CD8-positive, alpha-beta memory T cell (primary cell): Measurements from ENCODE around the gene NHSL1. TPM values are rescaled to one million over a fixed set of nuclear protein-coding genes. Genes with fewer than 3 reads are reported as not detected.

Experiments
- CTCF ChIA-PET: fragments of 350-600 bp; sonication (Branson Sonifier 250); formaldehyde crosslinking; loops from one replicate; lab custom pipeline; 2021; ENCODE audit warnings: antibody characterized with exemption; lab: Charles Lee
- POLR2A ChIA-PET: fragments of 350-600 bp; sonication (Branson Sonifier 250); formaldehyde crosslinking; loops from one replicate; lab custom pipeline; 2021; ENCODE audit warnings: antibody characterized with exemption; lab: Charles Lee
- DNase-seq, 5 donors: peaks; one replicate each; pipeline versions ENCODE4 v3.0.0 to v3.0.0-alpha.2; 2020 to 2022; ENCODE audit warnings: mixed read lengths in 1 of 5
- H3K27ac ChIP-seq: one replicate; pipeline ENCODE4 v1.7.0; 2013; ENCODE audit warnings: low read depth, mild to moderate bottlenecking, low read length, moderate library complexity
- H3K27me3 ChIP-seq: 2 replicates; pipeline ENCODE4 v1.7.0; 2013; ENCODE audit warnings: low read length, mild to moderate bottlenecking; ENCODE audit not compliant: insufficient read depth, poor library complexity, severe bottlenecking
- H3K36me3 ChIP-seq: 2 replicates; pipeline ENCODE4 v1.7.0; 2013; ENCODE audit warnings: mild to moderate bottlenecking, low read length, moderate library complexity; ENCODE audit not compliant: insufficient read depth
- H3K4me1 ChIP-seq: 2 replicates; pipeline ENCODE4 v1.7.0; 2013; ENCODE audit warnings: mild to moderate bottlenecking, low read length, moderate library complexity; ENCODE audit not compliant: insufficient read depth
- H3K4me3 ChIP-seq: 2 replicates; pipeline ENCODE4 v1.7.0; 2013; ENCODE audit warnings: mild to moderate bottlenecking, low read length
- H3K9me3 ChIP-seq: 2 replicates; pipeline ENCODE4 v1.7.0; 2013; ENCODE audit warnings: mild to moderate bottlenecking, low read length
- H3K27ac Mint-ChIP-seq, 8 donors: one replicate each; pipeline ENCODE4 v1.8.0; 2020 to 2021; ENCODE audit warnings: mixed read lengths in 8 of 8, mild to moderate bottlenecking in 6 of 8, inconsistent platforms in 3 of 8, moderate library complexity in 3 of 8
- H3K27me3 Mint-ChIP-seq, 2 donors: one replicate each; pipeline ENCODE4 v1.8.0; 2020 to 2021; ENCODE audit warnings: mixed read lengths in 2 of 2, mild to moderate bottlenecking in 1 of 2, moderate library complexity in 1 of 2
- H3K36me3 Mint-ChIP-seq, 3 donors: one replicate each; pipeline ENCODE4 v1.8.0; 2020 to 2021; ENCODE audit warnings: mixed read lengths in 3 of 3, inconsistent platforms in 1 of 3, mild to moderate bottlenecking in 1 of 3
- H3K4me1 Mint-ChIP-seq, 3 donors: one replicate each; pipeline ENCODE4 v1.8.0; 2020 to 2021; ENCODE audit warnings: mixed read lengths in 3 of 3, inconsistent platforms in 1 of 3, mild to moderate bottlenecking in 1 of 3
- H3K4me3 Mint-ChIP-seq, 7 donors: one replicate each; pipeline ENCODE4 v1.8.0; 2020 to 2021; ENCODE audit warnings: mixed read lengths in 7 of 7, mild to moderate bottlenecking in 6 of 7, moderate library complexity in 4 of 7, inconsistent platforms in 2 of 7
- H3K9me3 Mint-ChIP-seq, 5 donors: one replicate each; pipeline ENCODE4 v1.8.0; 2020 to 2022; ENCODE audit warnings: mixed read lengths in 5 of 5, mild to moderate bottlenecking in 3 of 5, moderate library complexity in 2 of 5, inconsistent platforms in 1 of 5
- polyA plus RNA-seq: library from polyadenylated mRNA; unstranded; fragments of 300-500 nt; fragmentation: Illumina TruSeq; gene quantifications from one replicate; pipeline ENCODE4 v1.2.3, GENCODE V29; 2021
- total RNA-seq, 2 experiments: library from RNA; stranded (reverse); gene quantifications; one replicate each; pipeline ENCODE4 v1.2.3, GENCODE V29; 2021

The NHSL1 gene
- total and polyA plus RNA-seq, 3 experiments from 2014 or later: 0.71 to 0.72 TPM; not detected in 1

DNA sequence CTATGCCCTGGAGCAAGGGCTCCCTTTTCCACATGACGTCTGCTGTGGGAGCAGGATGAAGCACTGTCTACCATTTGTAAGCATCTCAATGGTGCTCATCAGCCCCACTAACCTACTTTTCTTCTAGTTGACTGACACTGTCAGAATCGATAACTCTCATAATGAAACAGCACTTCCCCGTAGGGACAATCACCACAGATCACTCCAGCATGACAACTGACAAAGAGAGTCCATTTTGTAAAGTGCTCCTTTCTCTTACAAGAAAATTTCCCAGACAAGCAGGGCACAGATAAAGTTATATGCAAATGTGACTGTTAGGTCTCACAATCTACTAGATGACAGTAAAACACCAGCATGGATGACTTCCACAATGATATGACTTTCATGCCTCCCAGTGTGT is 48.8 kb downstream of the NHSL1 start:
- H3K27ac Mint-ChIP-seq: peak overlapping the region in 1 of 8 donors; percentile 52
- H3K36me3 ChIP-seq: no peaks in the 10 kb centered on the region
- H3K27me3 ChIP-seq: no peaks in the 10 kb centered on the region
- POLR2A ChIA-PET: no interaction called here
- CTCF ChIA-PET: interaction anchor here (1.9 kb wide), 1 partner anchor 59 kb away, joined by 4 read pairs; no protein-coding TSS in a partner anchor
- H3K27me3 Mint-ChIP-seq: peaks cover 4 to 8% of the 10 kb centered on the region in 2 donors
- no peak for DNase-seq
- H3K9me3 ChIP-seq: no peaks in the 10 kb centered on the region
- H3K4me3 ChIP-seq: no peak overlapping the region
- no peaks in the 10 kb centered on the region for H3K36me3 Mint-ChIP-seq
- peaks cover 8% of the 10 kb centered on the region for H3K4me1 ChIP-seq
- no peaks in the 10 kb centered on the region for H3K9me3 Mint-ChIP-seq
- H3K27ac ChIP-seq: no peak overlapping the region
- H3K4me3 Mint-ChIP-seq: no peak overlapping the region
- peaks cover 9 to 10% (median 10%) of the 10 kb centered on the region in 3 donors for H3K4me1 Mint-ChIP-seq

DNA sequence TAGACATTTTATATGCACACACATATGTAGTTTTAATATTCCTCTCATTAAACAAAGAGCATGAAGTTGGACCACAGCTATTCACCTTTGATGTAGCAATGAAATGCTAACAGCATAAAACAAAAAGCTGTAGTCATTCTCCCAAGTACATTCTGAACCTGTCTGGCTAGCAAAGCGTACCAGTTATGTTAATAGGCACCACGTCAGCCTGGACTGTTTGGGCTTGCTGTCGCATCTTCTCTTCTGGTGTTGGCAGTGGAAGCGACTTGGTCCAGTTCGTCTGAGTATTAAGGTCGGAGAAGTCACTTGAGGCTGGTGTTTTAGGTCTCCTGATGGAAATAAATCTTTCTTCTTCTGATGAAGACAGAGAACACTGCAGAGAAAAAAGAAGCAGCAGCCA is 52.5 kb downstream of the NHSL1 start:
- Histone ChIP-seq H3K36me3 (no peaks in the 10 kb centered on the region), H3K9me3 (no peaks in the 10 kb centered on the region), H3K4me1 (no peaks in the 10 kb centered on the region), H3K27ac (no peak overlapping the region), H3K4me3 (no peak overlapping the region), H3K27me3 (no peaks in the 10 kb centered on the region)
- CTCF ChIA-PET: interaction anchor here (2.1 kb wide), 1 partner anchor 11 kb away, joined by 7 read pairs; no protein-coding TSS in a partner anchor
- Mint-ChIP-seq H3K4me3 (no peak overlapping the region), H3K4me1 (no peaks in the 10 kb centered on the region), H3K36me3 (no peaks in the 10 kb centered on the region), H3K27me3 (peaks cover 4 to 8% of the 10 kb centered on the region in 2 donors), H3K9me3 (no peaks in the 10 kb centered on the region), H3K27ac (no peak overlapping the region)
- DNase-seq: no peak
- POLR2A ChIA-PET: interaction anchor here (1.6 kb wide), 1 partner anchor 9 kb away, joined by 4 read pairs; no protein-coding TSS in a partner anchor

DNA sequence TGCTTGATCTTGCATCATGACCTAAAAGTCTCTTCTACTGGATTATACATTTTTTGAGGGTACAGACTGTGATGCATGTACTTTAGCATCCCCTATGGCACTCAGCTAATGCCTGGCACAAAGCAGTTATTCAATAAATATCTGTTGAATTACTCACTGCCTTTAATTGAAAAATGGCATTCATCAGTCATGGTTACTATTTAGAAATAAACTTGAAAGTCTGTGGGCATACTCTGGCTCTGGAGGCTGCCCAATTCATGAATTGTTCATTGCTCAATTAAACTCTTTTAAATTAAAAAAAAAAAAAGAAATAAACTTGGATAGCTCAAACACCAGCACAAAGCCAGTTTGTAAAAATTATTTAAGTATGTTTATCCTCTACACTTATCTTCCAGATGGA is 55.3 kb downstream of the NHSL1 start:
- Mint-ChIP-seq H3K4me1 (no peaks in the 10 kb centered on the region), H3K27ac (no peak overlapping the region), H3K9me3 (no peaks in the 10 kb centered on the region), H3K27me3 (peaks cover 4 to 8% of the 10 kb centered on the region in 2 donors), H3K4me3 (no peak overlapping the region), H3K36me3 (no peaks in the 10 kb centered on the region)
- no peaks in the 10 kb centered on the region for H3K9me3 ChIP-seq
- H3K4me1 ChIP-seq: no peaks in the 10 kb centered on the region
- no peak overlapping the region for H3K4me3 ChIP-seq
- no peaks in the 10 kb centered on the region for H3K36me3 ChIP-seq
- POLR2A ChIA-PET: no interaction called here
- CTCF ChIA-PET: interaction anchor here (1.4 kb wide), 1 partner anchor 65 kb away, joined by 3 read pairs; no protein-coding TSS in a partner anchor
- no peak overlapping the region for H3K27ac ChIP-seq
- DNase-seq: no peak
- H3K27me3 ChIP-seq: no peaks in the 10 kb centered on the region

DNA sequence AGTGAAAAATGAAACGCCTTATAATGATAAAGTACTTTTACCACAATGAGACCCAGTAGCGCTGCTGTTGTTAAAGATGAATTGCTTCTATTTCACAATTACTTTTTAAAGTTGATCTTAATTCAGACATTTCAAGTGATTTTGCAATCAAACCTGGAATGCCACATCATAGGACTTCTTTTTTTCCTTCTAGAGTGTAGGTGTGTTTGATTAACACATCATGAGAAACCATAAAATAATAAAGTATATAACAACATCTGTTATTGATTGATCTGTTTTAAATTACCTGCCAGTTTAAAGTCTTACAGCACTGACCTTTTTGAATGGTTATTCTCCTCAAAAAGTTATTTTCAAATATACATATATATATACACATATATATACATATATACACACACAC is 56.6 kb downstream of the NHSL1 start:
- Mint-ChIP-seq H3K4me1 (no peaks in the 10 kb centered on the region), H3K27ac (no peak overlapping the region)
- no peaks in the 10 kb centered on the region for H3K9me3 ChIP-seq

DNA sequence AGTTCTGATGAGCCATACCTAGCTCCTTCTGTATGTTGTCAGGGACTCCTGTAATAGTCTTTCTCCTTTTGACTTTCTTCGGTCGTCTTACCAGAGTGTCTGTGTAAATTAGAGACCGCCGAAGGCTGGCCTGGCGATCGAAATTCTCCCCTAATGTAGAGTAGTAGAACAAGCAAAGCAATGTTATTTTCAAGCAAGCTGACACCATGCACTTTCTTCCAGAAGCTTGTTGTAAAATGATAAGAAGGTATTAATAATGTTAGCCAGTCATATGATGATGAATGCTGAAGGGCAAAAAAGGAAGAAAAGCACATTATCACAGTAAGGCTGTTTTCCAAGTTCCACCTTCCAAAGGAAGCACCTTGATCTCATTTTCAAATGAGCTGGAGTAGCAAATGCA is 57.3 kb downstream of the NHSL1 start:
- Histone ChIP-seq H3K27me3 (no peaks in the 10 kb centered on the region), H3K27ac (no peak overlapping the region), H3K4me3 (no peak overlapping the region), H3K9me3 (no peaks in the 10 kb centered on the region), H3K4me1 (no peaks in the 10 kb centered on the region), H3K36me3 (no peaks in the 10 kb centered on the region)
- no peak for DNase-seq
- Mint-ChIP-seq H3K4me3 (no peak overlapping the region), H3K9me3 (no peaks in the 10 kb centered on the region), H3K27ac (no peak overlapping the region), H3K36me3 (no peaks in the 10 kb centered on the region), H3K27me3 (peaks cover 3 to 4% of the 10 kb centered on the region in 2 donors), H3K4me1 (no peaks in the 10 kb centered on the region)
- CTCF ChIA-PET: no interaction called here
- POLR2A ChIA-PET: no interaction called here

More for the DNA sequence above, 56.6 kb downstream of the NHSL1 start:
- DNase-seq: no peak
- Histone ChIP-seq H3K4me1 (no peaks in the 10 kb centered on the region), H3K36me3 (no peaks in the 10 kb centered on the region), H3K4me3 (no peak overlapping the region), H3K27ac (no peak overlapping the region), H3K27me3 (no peaks in the 10 kb centered on the region)
- ChIA-PET CTCF (no interaction called here), POLR2A (no interaction called here)
- H3K36me3 Mint-ChIP-seq: no peaks in the 10 kb centered on the region
- no peaks in the 10 kb centered on the region for H3K9me3 Mint-ChIP-seq
- no peak overlapping the region for H3K4me3 Mint-ChIP-seq
- peaks cover 4% of the 10 kb centered on the region in 2 donors for H3K27me3 Mint-ChIP-seq

DNA sequence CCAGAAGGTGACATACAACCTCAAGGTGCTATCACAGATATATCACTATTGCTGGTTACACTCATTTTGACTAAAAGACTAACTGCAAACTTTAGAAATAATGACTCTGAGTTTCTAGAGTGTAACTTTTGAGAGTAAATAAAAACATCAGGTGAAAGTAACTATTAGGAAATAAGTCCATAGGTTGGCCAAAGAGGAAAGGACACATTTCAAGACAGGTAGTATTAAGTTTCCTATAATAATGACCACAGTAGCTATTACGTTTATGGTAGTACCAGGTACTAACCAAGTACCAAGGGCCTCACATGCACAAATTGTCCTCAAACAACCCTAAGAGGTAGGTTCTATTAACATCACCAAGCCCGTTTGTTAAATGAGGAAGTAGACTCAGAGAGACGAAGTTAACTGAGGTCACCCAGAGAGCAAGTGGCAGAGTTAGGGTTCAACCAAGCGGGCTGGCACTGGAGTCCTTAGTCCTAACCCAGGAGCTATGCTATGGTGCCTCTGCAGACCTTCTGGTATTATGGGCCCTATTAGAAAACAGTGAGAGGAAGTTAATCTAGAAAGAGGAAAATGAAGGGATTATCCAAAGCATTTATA is 58.4 kb downstream of the NHSL1 start:
- no peak for DNase-seq
- Mint-ChIP-seq H3K27ac (no peak overlapping the region), H3K27me3 (no peaks in the 10 kb centered on the region), H3K4me1 (no peaks in the 10 kb centered on the region), H3K9me3 (no peaks in the 10 kb centered on the region), H3K4me3 (no peak overlapping the region), H3K36me3 (no peaks in the 10 kb centered on the region)
- no peaks in the 10 kb centered on the region for H3K9me3 ChIP-seq
- no peaks in the 10 kb centered on the region for H3K27me3 ChIP-seq
- H3K27ac ChIP-seq: no peak overlapping the region
- H3K4me3 ChIP-seq: no peak overlapping the region
- no peaks in the 10 kb centered on the region for H3K36me3 ChIP-seq
- ChIA-PET POLR2A (no interaction called here), CTCF (interaction anchor here (1.9 kb wide), 1 partner anchor 68 kb away, joined by 5 read pairs; no protein-coding TSS in a partner anchor)
- no peaks in the 10 kb centered on the region for H3K4me1 ChIP-seq

DNA sequence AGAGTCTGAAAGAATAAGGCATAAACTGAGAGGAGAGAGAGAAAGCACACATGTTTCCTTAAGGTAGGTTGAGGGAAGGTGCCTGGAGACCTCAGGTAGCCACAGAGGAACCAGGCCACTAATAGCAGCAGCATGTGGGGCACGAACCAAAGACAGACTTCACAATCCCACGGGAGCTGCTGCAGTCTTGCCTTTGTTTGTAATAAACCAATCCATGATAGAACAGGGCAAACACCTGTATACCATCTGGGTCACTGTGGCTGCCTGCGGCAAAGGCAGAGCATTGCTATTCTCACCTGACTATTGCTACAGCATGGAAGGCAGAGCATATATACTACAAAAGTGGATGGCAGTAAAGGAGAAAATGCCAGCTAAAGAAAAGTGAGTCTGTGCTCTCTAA is 59.0 kb downstream of the NHSL1 start:
- Histone ChIP-seq H3K4me3 (no peak overlapping the region), H3K4me1 (no peaks in the 10 kb centered on the region), H3K27me3 (no peaks in the 10 kb centered on the region), H3K9me3 (no peaks in the 10 kb centered on the region), H3K36me3 (no peaks in the 10 kb centered on the region), H3K27ac (no peak overlapping the region)
- Mint-ChIP-seq H3K4me1 (no peaks in the 10 kb centered on the region), H3K27me3 (no peaks in the 10 kb centered on the region), H3K27ac (no peak overlapping the region), H3K9me3 (no peaks in the 10 kb centered on the region), H3K36me3 (no peaks in the 10 kb centered on the region), H3K4me3 (no peak overlapping the region)
- POLR2A ChIA-PET: no interaction called here
- DNase-seq: no peak
- CTCF ChIA-PET: interaction anchor here (1.9 kb wide), 1 partner anchor 69 kb away, joined by 5 read pairs; no protein-coding TSS in a partner anchor

DNA sequence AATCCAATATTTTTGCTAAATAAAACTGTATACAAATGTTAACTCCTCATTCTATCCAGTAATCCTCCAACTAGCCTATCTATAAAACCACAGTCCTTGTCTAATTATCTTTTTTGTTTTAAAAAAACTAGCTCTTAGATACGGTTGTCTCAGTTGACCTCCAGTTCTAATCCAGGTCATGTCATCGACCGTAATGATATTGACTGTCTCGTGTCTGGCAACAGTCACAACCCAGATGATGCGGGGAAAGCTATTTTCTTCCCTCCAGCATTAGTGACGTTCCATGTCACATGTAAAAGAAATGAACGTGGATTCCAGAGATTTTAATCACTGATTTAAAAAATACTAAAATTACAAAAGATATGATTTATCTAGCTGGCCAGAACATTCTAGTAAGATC is 59.7 kb downstream of the NHSL1 start:
- no peak overlapping the region for H3K4me3 Mint-ChIP-seq
- no peak overlapping the region for H3K27ac ChIP-seq
- CTCF ChIA-PET: interaction anchor here (1.9 kb wide), 1 partner anchor 69 kb away, joined by 5 read pairs; no protein-coding TSS in a partner anchor

More for the DNA sequence above, 59.7 kb downstream of the NHSL1 start:
- Histone ChIP-seq H3K4me1 (no peaks in the 10 kb centered on the region), H3K4me3 (no peak overlapping the region), H3K9me3 (no peaks in the 10 kb centered on the region), H3K36me3 (no peaks in the 10 kb centered on the region), H3K27me3 (no peaks in the 10 kb centered on the region)
- Mint-ChIP-seq H3K9me3 (no peaks in the 10 kb centered on the region), H3K27me3 (no peaks in the 10 kb centered on the region), H3K27ac (no peak overlapping the region), H3K36me3 (no peaks in the 10 kb centered on the region), H3K4me1 (no peaks in the 10 kb centered on the region)
- POLR2A ChIA-PET: no interaction called here
- DNase-seq: no peak
